ENCODE data around the gene AGL. TPM values are rescaled to one million over a fixed set of nuclear protein-coding genes. Genes with fewer than 3 reads are reported as not detected.

The AGL gene
- total and polyA plus RNA-seq, 2 of the 13 experiments (the other 11 are each of a cell fraction or from before 2014, with no cell fraction given) = 4.3 to 13.1 TPM

DNA sequence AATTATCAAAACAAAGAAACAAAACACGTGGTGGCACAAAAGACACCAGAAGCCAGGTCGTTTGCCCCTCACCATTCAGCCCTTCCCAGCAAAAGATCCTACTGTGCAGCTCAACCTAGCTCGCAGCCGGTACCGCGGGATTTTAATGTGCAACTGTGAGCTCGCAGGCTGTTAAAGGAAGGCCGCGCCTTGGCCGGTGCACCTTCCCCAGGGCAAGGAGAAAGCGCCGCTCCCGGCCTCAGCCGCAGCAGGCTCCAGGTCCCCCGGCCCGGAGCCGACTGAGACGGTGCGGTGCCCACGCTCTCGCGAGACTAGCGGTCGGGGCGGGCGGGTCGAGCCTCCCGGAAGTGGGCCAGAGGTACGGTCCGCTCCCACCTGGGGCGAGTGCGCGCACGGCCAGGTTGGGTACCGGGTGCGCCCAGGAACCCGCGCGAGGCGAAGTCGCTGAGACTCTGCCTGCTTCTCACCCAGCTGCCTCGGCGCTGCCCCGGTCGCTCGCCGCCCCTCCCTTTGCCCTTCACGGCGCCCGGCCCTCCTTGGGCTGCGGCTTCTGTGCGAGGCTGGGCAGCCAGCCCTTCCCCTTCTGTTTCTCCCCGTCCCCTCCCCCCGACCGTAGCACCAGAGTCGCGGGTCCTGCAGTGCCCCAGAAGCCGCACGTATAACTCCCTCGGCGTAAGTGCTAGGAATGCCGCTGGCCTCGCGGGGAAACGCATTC, at the start of gene AGL (continued):
- TF ChIP-seq, protein P1, sequence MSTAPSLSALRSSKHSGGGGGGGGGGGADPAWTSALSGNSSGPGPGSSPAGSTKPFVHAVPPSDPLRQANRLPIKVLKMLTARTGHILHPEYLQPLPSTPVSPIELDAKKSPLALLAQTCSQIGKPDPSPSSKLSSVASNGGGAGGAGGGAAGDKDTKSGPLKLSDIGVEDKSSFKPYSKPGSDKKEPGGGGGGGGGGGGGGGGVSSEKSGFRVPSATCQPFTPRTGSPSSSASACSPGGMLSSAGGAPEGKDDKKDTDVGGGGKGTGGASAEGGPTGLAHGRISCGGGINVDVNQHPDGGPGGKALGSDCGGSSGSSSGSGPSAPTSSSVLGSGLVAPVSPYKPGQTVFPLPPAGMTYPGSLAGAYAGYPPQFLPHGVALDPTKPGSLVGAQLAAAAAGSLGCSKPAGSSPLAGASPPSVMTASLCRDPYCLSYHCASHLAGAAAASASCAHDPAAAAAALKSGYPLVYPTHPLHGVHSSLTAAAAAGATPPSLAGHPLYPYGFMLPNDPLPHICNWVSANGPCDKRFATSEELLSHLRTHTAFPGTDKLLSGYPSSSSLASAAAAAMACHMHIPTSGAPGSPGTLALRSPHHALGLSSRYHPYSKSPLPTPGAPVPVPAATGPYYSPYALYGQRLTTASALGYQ (CRISPR knock-in tag; IDR thresholded peaks at IDR 0.05) = peak; percentile 68; the same call in 1 of the 2 replicates
- TF ChIP-seq ATF7-NPFF (CRISPR knock-in tag; IDR thresholded peaks at IDR 0.05; ENCODE audit: low read depth) (peak; percentile 90), CENPX (CRISPR knock-in tag; IDR thresholded peaks at IDR 0.05) (no peak), FOXO1 (CRISPR knock-in tag; IDR thresholded peaks at IDR 0.05) (peak; percentile 49; the same call in 1 of the 2 replicates), KMT2A (CRISPR knock-in tag; IDR thresholded peaks at IDR 0.05) (peak; percentile 97), MXI1 (IDR thresholded peaks at IDR 0.05; ENCODE audit: borderline replicate concordance, low read depth, low read length) (peak; percentile 40; the same call in 1 of the 3 replicates), KDM1A (CRISPR knock-in tag; IDR thresholded peaks at IDR 0.05) (0 out of 2 replicates have a peak, but pooled peaks have one; percentile 24), AHR (CRISPR knock-in tag; IDR thresholded peaks at IDR 0.05) (0 out of 2 replicates have a peak, but pooled peaks have one; percentile 85), ARNTL (CRISPR knock-in tag; IDR thresholded peaks at IDR 0.05) (peak; percentile 68; the same call in 1 of the 2 replicates), POLR2G (IDR thresholded peaks at IDR 0.05; ENCODE audit: low read depth, low read length) (peak; percentile 99), SNAI1 (CRISPR knock-in tag; IDR thresholded peaks at IDR 0.05; ENCODE audit: borderline replicate concordance) (no peak), GLMP (CRISPR knock-in tag; IDR thresholded peaks at IDR 0.05; ENCODE audit: borderline replicate concordance) (0 out of 2 replicates have a peak, but pooled peaks have one; percentile 67), NFIB (CRISPR knock-in tag; IDR thresholded peaks at IDR 0.05; ENCODE audit: borderline replicate concordance) (no peak), IKZF4 (CRISPR knock-in tag; IDR thresholded peaks at IDR 0.05; ENCODE audit: borderline replicate concordance, low read depth, not compliant biosample characterization) (peak; percentile 72), SP2 (CRISPR knock-in tag; IDR thresholded peaks at IDR 0.05) (peak; percentile 40; the same call in 1 of the 2 replicates), ZNF30 (CRISPR knock-in tag; IDR thresholded peaks at IDR 0.05) (no peak), KDM4B (CRISPR knock-in tag; IDR thresholded peaks at IDR 0.05) (peak; percentile 41; the same call in 1 of the 2 replicates), DRAP1 (CRISPR knock-in tag; IDR thresholded peaks at IDR 0.05) (peak; percentile 55)
- TF ChIP-seq, protein P2, sequence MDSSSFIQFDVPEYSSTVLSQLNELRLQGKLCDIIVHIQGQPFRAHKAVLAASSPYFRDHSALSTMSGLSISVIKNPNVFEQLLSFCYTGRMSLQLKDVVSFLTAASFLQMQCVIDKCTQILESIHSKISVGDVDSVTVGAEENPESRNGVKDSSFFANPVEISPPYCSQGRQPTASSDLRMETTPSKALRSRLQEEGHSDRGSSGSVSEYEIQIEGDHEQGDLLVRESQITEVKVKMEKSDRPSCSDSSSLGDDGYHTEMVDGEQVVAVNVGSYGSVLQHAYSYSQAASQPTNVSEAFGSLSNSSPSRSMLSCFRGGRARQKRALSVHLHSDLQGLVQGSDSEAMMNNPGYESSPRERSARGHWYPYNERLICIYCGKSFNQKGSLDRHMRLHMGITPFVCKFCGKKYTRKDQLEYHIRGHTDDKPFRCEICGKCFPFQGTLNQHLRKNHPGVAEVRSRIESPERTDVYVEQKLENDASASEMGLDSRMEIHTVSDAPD (CRISPR knock-in tag; IDR thresholded peaks at IDR 0.05) = peak; percentile 2; the same call in 1 of the 2 replicates

Data from HepG2 (cell line).